Amygdala (tissue), 56 donors: Measurements from ENCODE around the gene SGMS1.
"Not testable (repeated sequence)": the region's sequence is repeated elsewhere in the genome, so short reads cannot be mapped to it uniquely, and the experiment has no call there.

ENCODE experiments used
- DNase-seq, 56 donors: peaks; one replicate each; lab custom pipeline; 2025; lab: John Stamatoyannopoulos, UW

SGMS1 gene

DNA sequence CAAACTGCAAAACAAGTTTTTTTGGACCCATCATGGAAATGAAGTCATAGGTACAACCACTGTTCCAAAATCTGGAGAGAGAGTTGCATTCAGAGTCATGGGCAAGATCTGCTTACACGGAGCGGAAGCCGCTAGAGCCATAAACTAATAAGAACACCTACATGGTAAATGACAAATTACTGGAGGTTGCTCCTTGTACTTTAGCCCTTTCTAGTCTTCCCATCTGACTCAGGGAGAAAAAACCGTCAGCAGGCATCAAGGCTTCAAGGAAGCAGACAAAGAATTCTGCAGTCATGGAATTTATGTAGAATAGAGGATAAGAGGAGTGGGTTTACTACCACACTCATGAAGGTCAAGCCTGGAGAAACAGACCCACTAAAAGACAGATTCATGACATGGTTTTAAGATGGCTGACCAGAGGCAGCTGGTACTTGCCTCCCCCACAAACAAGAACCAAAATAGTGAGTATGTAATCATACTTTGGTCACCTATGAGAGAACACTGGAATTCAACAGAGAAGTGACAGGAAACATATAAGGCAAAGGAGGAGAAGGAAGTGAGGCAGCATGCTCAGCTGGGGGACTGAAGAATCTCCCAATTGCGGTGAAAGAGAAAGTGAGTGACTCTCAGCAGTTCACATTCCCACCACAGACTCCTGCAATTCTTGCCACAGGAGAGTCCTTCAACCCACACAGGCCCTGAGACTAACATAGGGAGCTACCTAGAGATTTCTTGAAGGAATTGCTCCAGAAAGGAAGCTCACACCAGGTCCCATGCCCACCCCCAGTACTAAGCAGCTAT lies 330.0 kb downstream of the SGMS1 start:
- no peak for DNase-seq

DNA sequence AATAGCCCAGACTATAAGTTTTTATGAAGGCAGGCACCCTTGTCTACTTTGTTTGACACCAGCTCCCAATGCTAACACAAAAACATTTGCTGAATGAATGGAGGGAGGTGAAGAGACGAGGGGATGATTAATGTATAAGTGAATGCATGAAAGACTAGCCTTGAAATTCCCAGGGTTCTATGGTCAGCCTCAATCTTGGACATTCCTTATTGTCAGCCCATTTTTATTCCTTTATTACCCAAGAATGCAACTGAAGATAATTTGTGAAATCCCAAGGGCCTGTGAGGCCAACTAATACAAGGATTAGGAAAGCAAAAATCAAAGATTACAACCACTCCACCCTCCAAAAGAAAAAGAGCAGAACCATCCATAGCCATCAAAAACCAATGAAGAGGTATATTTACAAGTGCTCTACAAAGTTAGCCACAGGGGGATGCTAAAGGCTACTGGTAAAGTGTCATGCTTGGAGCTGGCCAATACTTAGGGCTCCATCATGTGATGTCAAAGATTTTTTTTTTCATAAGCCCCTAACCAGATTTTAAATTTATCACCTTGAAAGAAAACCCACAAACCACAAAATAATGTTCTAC lies 332.4 kb downstream of the SGMS1 start:
- no peak for DNase-seq

DNA sequence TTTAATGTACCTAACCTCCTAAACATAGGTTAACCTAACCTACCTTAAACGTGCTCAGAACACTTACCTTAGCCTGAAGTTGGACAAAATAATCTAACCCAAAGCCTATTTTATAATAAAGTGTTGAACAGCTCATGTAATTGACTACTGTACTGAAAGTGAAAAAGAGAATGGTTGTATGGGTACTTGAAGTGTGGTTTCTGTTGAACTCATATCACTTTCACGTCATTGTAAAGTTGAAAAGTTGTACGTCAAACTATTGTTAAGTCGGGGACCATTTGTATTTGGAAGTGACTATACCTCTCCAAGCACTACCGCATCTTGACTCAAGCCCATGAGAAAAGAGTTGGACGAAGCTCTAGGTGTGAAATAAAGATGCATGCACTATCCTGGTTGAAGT lies 334.6 kb downstream of the SGMS1 start:
- DNase-seq: no peak

DNA sequence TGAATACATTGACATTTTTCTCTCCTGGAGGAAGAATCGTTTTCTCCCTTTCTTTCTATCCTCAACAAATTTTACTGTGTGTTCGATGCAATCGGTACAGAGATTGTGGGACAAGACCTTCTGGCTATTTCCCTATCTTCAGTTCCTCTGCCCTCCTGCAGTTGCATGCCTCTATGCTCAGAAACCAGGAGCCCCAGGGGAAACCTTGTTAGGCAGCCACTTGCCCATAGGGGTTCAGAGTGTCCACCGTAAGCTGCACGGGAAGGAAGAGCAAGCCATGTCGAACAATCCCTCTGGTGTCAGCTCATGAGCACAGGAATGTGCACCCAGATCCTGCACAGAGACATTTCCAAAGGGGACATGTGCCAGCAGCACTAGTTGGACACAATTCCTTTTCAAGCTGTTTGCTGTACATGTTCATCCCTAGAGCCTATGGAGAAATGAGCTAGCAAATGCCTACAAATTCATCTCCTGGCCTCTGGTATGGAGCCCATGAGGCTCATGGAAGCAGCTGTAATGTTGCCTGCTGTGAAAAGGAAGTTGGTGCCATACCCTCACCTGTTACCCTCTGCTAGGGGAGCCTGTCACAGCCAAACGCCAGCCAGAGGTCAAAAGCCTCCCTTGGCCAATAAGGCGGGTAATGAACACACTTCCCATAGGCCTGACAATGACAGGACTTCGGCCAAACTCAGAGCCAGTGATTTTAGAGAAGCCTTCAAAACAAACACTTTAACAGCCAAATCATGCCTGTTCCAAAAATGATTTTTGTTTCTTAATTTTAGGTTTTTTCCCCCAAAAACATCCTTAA lies 336.6 kb downstream of the SGMS1 start:
- no peak for DNase-seq

DNA sequence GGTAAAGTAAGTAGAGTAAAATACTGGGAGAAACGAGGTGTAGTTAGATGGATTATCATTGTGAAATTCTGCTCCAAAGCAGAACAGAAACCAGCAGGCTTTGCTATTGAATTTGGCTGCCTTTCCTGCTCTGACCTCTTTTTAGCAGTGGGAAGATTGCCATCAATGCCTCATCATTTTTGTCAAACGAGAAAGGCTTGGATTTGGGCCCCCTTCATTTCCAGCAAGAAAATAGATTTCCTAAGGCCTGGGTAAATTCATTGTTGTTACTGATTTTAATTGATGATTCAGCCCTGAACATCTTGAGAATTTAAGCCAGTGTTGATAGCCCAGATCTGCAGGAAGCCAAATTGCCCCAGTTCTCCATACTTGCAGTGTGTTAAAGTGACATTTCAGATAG lies 337.2 kb downstream of the SGMS1 start:
- DNase-seq: no peak

DNA sequence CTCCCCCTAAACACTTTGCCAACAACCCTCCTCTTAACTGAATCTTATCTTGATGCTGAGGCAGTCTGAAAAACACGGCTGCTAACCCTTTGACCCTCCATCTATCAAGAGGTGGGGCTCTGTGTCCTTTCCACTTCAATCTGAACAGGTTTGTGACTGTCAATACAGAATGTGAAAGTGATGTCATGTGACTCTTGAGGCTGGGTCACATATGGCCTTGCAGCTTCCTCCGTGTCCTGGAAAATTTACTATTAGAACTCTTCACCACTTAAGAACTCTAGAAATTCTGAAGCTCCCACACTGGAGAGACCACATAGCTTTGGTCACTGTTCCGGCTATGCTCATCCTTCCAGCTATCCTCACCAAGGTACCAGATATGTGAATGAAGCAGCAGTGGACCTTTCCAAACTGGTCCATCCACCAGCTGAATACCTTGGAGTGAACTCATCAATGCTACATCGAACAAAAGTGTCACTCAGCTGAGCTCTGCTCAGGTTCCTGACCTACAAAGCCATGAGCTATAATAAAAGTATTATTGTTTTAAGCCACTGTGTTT lies 341.7 kb downstream of the SGMS1 start:
- DNase-seq: no peak

DNA sequence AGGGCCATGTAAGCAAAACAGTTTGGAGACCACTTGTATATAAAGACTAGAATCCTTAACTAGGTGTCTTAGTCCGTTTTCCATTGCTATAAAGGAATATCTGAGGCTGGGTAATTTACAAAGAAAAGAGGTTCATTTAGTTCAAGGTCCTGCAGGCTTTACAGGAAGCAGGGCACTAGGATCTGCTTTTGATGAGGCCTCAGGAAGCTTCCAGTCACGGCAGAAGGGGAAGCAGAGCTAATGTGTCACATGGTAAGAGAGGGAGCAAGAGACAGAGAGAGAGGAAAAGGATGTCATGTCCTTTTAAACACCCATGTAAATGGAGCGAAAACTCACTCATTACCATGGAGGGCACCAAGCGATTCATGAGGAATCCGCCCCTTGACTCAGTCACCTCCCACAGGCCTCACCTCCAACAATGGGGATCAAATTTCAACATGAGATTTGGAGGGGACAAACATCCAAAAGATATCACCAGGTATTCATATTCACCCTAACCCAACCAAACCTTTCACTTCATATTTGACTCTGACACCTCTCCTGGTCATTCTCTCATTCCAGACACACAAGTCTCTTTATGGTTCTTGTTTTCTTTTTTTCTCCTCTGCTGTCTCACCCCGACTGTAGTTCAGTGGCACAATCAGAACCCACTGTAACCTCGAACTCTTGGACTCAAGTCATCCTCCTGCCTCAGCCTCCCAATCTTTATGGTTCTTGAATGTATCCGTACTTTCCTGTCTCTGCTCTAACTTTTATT lies 342.4 kb downstream of the SGMS1 start:
- DNase-seq: no peak

DNA sequence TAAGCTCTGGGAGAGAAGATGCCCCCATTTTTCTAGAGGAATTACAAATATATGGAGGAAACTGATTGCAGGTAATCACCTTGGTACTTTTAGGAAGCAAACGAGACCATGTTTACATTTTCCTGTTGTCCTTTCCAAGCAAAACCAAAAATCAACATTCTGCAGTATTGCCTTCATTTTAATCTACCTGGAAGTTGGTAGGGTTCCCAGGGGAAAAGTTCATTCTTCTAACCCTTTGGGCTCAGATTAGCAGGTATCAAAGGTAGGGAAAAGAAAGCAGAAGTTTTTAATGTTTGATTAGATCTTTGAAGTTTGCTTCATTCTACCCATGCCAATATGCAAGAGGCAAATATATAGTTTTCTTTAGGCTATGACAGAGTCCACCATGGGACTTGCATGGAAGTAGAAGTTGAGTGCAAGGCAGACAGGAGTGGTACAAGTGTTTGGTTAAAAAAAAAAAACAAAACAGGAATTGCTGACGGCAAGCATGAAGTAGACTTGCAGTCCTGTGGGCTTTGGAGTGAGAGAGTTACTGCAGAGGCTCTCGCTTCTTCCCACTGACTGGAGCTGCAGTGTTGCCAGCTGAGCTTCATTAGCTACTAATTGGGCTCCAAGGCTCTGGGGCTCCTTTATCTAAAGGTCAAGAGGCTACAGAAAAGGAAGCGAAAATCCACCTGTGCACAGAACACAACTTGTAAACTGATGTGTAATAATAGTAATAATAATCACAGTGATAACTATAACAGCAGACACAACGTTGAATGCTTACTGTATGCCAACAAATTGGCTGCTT lies 343.5 kb downstream of the SGMS1 start:
- DNase-seq: no peak

DNA sequence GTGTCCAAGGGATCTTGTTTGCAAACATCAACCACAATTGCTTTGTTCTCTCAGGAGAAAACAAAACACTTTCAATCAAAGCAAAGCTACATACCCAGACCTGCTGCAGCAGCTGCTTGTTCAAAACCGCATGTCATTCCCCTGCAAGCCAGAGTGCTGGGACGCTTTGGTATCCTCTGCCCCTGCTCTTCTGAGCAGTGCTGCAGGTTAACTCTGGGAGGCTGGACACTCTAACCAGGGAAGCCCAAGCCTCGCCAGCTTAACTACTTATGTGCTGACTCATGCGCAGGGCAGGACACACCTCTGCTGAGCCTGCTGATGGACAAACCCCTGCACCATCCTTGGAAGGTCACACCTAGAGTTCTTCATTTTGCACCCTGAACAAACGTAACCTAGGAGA lies 344.3 kb downstream of the SGMS1 start:
- DNase-seq: no peak

DNA sequence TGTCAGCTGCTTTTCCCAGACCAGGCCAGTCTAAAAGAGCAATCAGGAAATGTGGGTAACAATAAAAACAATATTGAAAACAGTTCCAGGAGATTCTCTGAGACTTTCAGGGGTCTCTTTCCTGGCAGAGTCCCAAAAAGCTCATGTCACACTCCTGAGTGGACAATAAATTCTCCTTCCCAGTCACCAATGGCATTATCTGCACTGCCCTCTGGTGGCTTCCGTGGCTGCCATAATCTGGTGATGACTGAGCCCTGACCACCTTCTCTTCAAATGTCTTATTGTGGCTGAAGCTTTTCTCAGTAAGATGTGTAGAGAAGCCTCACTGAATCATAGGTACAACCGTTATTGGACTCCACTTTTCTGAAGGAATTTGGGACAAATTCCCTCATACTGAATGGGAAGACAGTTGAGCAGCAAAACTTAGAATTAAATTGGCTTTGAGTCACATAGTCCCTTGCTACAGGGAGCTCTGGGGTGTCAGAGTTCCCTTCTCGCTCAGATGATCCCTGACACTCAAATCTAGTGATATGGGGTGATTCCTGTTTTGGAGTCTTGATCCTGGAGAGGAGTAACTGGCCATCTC lies 348.0 kb downstream of the SGMS1 start:
- DNase-seq: peak in 9 of 56 donors; percentile 5 to 53 (median 15)

DNA sequence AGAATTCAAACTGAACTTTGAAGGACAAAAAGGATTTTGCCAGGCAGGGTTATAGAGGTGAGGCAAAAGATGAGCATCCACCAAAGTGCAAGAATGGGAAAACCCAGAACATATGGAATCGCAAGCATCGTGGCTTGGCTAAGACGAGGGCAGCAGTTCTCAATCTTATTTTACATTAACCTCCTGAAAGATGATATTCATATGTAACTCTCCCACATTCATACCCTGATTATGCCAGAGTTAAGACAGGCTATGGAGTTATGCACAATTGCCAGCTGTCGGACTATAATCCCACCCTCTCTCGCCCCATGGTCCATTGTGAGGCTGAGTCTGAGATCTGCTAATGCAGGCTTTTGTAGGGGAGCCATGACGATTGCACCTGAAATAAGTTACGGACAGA lies 351.2 kb downstream of the SGMS1 start:
- DNase-seq: no peak

DNA sequence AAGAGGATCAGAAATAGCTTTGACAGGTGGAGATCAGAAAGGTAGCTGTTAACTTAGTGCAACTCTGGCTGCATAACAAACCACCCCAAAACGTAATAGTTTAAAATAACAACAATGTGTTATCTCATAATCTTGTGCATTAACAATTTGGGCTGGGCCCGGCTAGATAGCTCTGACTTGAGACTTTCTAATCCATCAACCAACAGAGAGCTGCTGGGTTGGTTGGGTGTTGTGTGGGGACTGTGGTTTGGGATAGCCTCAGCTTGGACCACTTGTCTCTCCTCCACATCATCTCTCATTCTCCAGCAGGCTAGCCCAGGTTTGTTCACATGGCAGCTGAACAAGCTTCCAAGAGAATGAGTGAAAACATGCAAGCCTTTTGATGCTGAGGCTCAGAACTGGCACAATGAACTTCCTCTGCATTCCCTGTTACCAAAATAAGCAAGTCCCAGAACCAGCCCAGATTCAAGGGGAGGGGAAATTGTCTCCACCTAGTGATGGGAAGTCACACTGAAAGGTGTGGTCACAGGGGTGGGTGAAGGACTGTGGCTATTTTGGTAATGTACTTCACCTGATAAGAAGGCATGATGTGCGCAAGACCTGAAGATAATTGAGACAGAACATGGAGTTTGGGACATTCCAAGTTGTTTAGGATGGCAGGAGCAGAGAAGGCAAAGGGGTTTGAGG lies 352.0 kb downstream of the SGMS1 start:
- DNase-seq: no peak

DNA sequence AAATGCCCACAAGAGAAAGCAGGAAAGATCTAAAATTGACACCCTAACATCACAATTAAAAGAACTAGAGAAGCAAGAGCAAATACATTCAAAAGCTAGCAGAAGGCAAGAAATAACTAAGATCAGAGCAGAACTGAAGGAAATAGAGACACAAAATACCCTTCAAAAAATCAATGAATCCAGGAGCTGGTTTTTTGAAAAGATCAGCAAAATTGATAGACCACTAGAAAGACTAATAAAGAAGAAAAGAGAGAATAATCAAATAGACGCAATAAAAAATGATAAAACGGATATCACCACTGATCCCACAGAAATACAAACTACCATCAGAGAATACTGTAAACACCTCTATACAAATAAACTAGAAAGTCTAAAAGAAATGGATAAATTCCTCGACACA lies 355.9 kb downstream of the SGMS1 start:
- DNase-seq: not testable (repeated sequence)

DNA sequence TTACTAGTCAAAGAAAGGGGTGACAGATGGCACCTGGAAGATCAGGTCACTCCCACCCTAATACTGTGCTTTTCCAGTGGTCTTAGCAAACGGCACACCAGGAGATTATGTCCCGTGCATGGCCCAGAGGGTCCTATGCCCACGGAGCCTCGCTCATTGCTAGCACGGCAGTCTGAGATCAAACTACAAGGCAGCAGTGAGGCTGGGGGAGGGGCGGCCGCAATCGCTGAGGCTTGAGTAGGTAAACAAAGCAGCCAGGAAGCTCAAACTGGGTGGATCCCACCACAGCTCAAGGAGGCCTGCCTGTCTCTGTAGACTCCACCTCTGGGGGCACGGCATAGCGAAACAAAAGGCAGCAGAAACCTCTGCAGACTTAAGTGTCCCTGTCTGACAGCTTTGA lies 361.1 kb downstream of the SGMS1 start:
- DNase-seq: not testable (repeated sequence)

DNA sequence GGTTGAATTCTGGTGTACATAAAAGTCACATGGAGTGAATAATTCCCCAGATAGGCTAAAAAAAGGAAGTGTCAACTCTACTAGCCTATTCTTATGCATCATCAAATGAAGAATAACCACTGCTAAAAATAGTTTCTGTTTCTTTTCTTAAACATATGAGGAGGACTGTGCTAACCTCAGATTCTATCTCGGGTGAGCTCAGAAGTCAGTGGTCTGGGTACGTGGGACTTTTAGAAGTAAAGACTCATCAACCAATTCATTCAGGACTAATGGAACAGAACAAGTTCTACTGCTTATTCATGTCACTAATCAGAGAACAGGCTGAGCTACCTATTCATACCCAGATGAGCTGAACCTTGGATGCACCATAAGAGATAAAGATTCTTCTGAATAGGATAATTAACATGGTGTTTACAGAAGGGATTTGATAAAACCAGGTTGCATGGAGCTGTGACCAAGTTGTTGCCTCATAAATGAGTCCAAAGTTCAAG lies 362.9 kb downstream of the SGMS1 start:
- no peak for DNase-seq
